NCI-H187 treated with DMSO at 0.1 percent for 48 hours (cell line): ENCODE results near the gene ARMH4.

ENCODE experiments used
- DNase-seq: peaks from one replicate; lab custom pipeline; 2025; lab: John Stamatoyannopoulos, UW

The ARMH4 gene

GRCh38 chr14:57962325-57963035 lies 189.5 kb downstream of the ARMH4 start:
- DNase-seq = no peak

DNA sequence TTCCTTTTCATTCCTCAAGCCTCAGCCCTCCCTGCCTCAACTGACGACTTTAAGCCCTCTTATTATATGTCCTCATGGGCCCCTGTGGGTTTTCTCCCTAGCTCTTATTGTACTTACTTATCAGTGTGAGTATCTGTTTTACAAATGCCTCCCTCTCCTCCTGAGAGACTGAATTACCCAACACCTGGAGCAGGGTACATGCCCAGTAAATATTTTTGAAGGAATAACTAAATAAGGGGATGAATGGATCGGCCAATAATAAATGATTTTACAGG lies 190.3 kb downstream of the ARMH4 start:
- no peak for DNase-seq

- DNase-seq = no peak
These were observed 190.8 kb downstream of the ARMH4 start for GRCh38 chr14:57960946-57961785.

DNA sequence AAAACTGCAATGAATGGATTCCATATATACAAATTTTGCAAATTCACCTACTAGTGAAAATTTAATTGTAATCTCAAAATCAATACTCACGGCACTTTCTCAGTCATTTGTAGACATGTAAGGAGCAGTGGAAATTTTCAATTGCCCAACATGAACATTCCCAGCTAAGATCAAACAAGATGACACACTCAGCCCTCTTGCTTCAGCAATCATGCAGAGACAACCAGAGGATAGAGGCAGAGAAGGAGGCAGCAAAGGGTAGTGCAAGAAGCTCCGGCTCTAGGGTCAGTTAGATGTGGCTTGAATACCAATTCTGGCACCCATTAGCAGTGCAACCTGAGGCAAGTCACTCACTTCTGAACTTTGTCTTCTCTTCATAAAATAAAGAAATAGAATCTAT lies 194.6 kb downstream of the ARMH4 start:
- no peak for DNase-seq
